Psoas muscle (tissue), 8 donors: ENCODE results near the gene HGF. TPM values are rescaled to one million over a fixed set of nuclear protein-coding genes. Genes with fewer than 3 reads are reported as not detected.
"Not testable (repeated sequence)": the region's sequence is repeated elsewhere in the genome, so short reads cannot be mapped to it uniquely, and the experiment has no call there.

ENCODE experiments used
- ATAC-seq, 4 donors: fragments of 200-7000 bp; cut with Tn5 transposase; one replicate each; pipeline ENCODE4 v1.9.1; 2020; ENCODE audit warnings: moderate library complexity in 3 of 4, mild to moderate bottlenecking in 2 of 4
- DNase-seq, 2 donors: peaks; one replicate each; pipeline ENCODE4 v3.0.0-alpha.2; 2020
- H3K27ac ChIP-seq: fragments of 200-600 bp; one replicate; pipeline ENCODE4 v1.8.0; 2022
- H3K27me3 ChIP-seq, 3 donors: fragments of 200-600 bp in 1 of 3; one replicate each; pipeline versions ENCODE4 v1.6.1 to v1.8.0; 2013 to 2022; ENCODE audit warnings: low read length in 2 of 3, mild to moderate bottlenecking in 2 of 3, moderate library complexity in 1 of 3; ENCODE audit not compliant: insufficient read depth in 3 of 3
- H3K36me3 ChIP-seq, 2 donors: fragments of 200-600 bp in 1 of 2; one replicate each; pipeline versions ENCODE4 v1.6.1 to v1.8.0; 2013 to 2022; ENCODE audit warnings: low read depth in 1 of 2, mild to moderate bottlenecking in 1 of 2, moderate library complexity in 1 of 2; ENCODE audit not compliant: insufficient read depth in 1 of 2
- H3K4me1 ChIP-seq: fragments of 200-600 bp; one replicate; pipeline ENCODE4 v1.8.0; 2022
- H3K4me3 ChIP-seq: fragments of 200-600 bp; one replicate; pipeline ENCODE4 v1.8.0; 2022; ENCODE audit warnings: mild to moderate bottlenecking
- H3K9me3 ChIP-seq: fragments of 200-600 bp; one replicate; pipeline ENCODE4 v1.8.0; 2022
- CTCF ChIP-seq: fragments of 200-600 bp; IDR thresholded peaks from one replicate; pipeline ENCODE4 v1.8.0; 2022; ENCODE audit warnings: antibody characterized with exemption
- WGBS, 3 donors: extraction: QIAGEN DNeasy Blood & Tissue Kit; methylation state at CpG; one replicate each; pipeline versions ENCODE4 v1.1.6 to v1.1.7; 2013; 5-methylcytosine and 5-hydroxymethylcytosine counted together
- intact Hi-C, 2 donors: fragments of 100-400 bp; cut with DNase I; formaldehyde crosslinking; loops; one replicate each; pipeline versions ENCODE4 v1.11.0 to v1.14.2; 2022
- polyA plus RNA-seq, 3 donors: library from polyadenylated mRNA; stranded (reverse); fragments of 200-250 nt; gene quantifications; one replicate each; pipeline ENCODE4 v1.2.3, GENCODE V29; 2013
- total RNA-seq, 4 donors: library from RNA; stranded (reverse); fragmentation: NEBNext Ultra II Directional in 2 of 4; extraction: Animal tissue kit (Norgen Biotek cat#: 25700) in 2 of 4; gene quantifications; one replicate each; pipeline versions ENCODE4 v1.2.1 to v1.2.4, GENCODE V29; 2021 to 2023
- donor health status: healthy with polysubstance abuse.
- donor health status: DM: no; HTN: no; CAD: no; lungs with moderate emphysema.
- donor health status: Bipolar disorder and iron deficiency.
- donor health status: healthy.
- donor health status: DM: yes; HTN: yes; CAD: no.
- donor health status: DM: no; HTN: no; CAD: no.
- donor health status: DM: no; HTN: no; CAD: no.
- donor health status: DM: yes; HTN: yes; CAD: no.

The HGF gene
- total and polyA plus RNA-seq, 7 donors, result 0.25 to 3.7 (median 0.78) TPM

- no peak for TF ChIP-seq CTCF
- Histone ChIP-seq H3K9me3 (no peaks in the 10 kb centered on the region), H3K4me1 (no peaks in the 10 kb centered on the region), H3K36me3 (no peaks in the 10 kb centered on the region), H3K27ac (no peak overlapping the region), H3K4me3 (no peak overlapping the region), H3K27me3 (no peaks in the 10 kb centered on the region)
- ATAC-seq (no peak), DNase-seq (no peak)
- intact Hi-C loops, result no loop called here
- WGBS, 3 donors, result 86 to 91% (median 88%) methylated on average over 7 of the region's 7 CpGs
Observed at GRCh38 chr7:81736091-81736490, 33.8 kb downstream of the HGF start.

GRCh38 chr7:81725812-81726127 is 44.1 kb downstream of the HGF start:
- H3K27me3 ChIP-seq, result no peaks in the 10 kb centered on the region
- H3K9me3 ChIP-seq, result no peaks in the 10 kb centered on the region
- no peak for DNase-seq
- no peak for ATAC-seq
- TF ChIP-seq CTCF, result no peak
- no peak overlapping the region for H3K27ac ChIP-seq
- H3K36me3 ChIP-seq, result peaks cover 0 to 4% of the 10 kb centered on the region in 2 donors
- intact Hi-C loops, result no loop called here
- WGBS, 3 donors, result 42 to 53% (median 42%) methylated on average over 6 of the region's 6 CpGs
- H3K4me3 ChIP-seq, result no peak overlapping the region
- H3K4me1 ChIP-seq, result no peaks in the 10 kb centered on the region

GRCh38 chr7:81725003-81725811 is 44.6 kb downstream of the HGF start:
- no peak for DNase-seq
- intact Hi-C loops, result no loop called here
- H3K4me3 ChIP-seq, result no peak overlapping the region
- 91 to 92% (median 91%) methylated on average over 2 of the region's 2 CpGs for WGBS, 3 donors
- H3K9me3 ChIP-seq, result no peaks in the 10 kb centered on the region
- no peaks in the 10 kb centered on the region for H3K4me1 ChIP-seq
- peaks cover 0 to 4% of the 10 kb centered on the region in 2 donors for H3K36me3 ChIP-seq
- no peak overlapping the region for H3K27ac ChIP-seq
- ATAC-seq, result no peak
- no peak for TF ChIP-seq CTCF
- H3K27me3 ChIP-seq, result no peaks in the 10 kb centered on the region

GRCh38 chr7:81722250-81722649 is 47.6 kb downstream of the HGF start:
- DNase-seq, intact Hi-C loops, H3K27ac ChIP-seq, H3K36me3 ChIP-seq, H3K9me3 ChIP-seq, H3K27me3 ChIP-seq, H3K4me1 ChIP-seq, ATAC-seq, H3K4me3 ChIP-seq: not testable (repeated sequence)
- WGBS, 3 donors, result 89 to 94% (median 93%) methylated on average over 8 of the region's 8 CpGs

- Histone ChIP-seq H3K9me3 (no peaks in the 10 kb centered on the region), H3K27me3 (no peaks in the 10 kb centered on the region), H3K4me1 (no peaks in the 10 kb centered on the region), H3K27ac (no peak overlapping the region), H3K4me3 (no peak overlapping the region), H3K36me3 (no peaks in the 10 kb centered on the region)
- intact Hi-C loops, result no loop called here
- no peak for ATAC-seq
- 76 to 86% (median 77%) methylated on average over 2 of the region's 2 CpGs for WGBS, 3 donors
- no peak for TF ChIP-seq CTCF
- no peak for DNase-seq
Observed at GRCh38 chr7:81721437-81721836, 48.4 kb downstream of the HGF start.
